A204.1 (cell line): ENCODE data around the gene OR52M1.

ENCODE experiments used
- FAIRE-seq: peaks from 2 replicates; lab custom pipeline; 2012; peaks lifted over from hg19 to GRCh38; lab: Jason Lieb, UNC

Gene OR52M1

GRCh38 chr11:4569075-4569474 is 24.1 kb downstream of the OR52M1 start:
- no peak for FAIRE-seq

GRCh38 chr11:4576880-4577279 is 31.9 kb downstream of the OR52M1 start:
- no peak for FAIRE-seq

GRCh38 chr11:4577761-4578160 is 32.8 kb downstream of the OR52M1 start:
- no peak for FAIRE-seq

- FAIRE-seq = no peak
Measured at GRCh38 chr11:4578624-4579023, 33.6 kb downstream of the OR52M1 start.

- FAIRE-seq = no peak
Measured at GRCh38 chr11:4580124-4580523, 35.1 kb downstream of the OR52M1 start.

- FAIRE-seq = no peak
Measured at GRCh38 chr11:4581443-4581842, 36.5 kb downstream of the OR52M1 start, which contains the start of gene OR52I2. TSS of gene OR52I2 (plus strand) at chr11:4581743.

GRCh38 chr11:4589017-4589416 is 44.0 kb downstream of the OR52M1 start:
- no peak for FAIRE-seq

- no peak for FAIRE-seq
Measured at GRCh38 chr11:4593739-4594138, 48.7 kb downstream of the OR52M1 start, which contains the start of gene OR52I1. TSS of gene OR52I1 (plus strand) at chr11:4594039. CDS start at chr11:4594039, 0 bp downstream.
